ENCODE results near the gene AP3B1.

DNA sequence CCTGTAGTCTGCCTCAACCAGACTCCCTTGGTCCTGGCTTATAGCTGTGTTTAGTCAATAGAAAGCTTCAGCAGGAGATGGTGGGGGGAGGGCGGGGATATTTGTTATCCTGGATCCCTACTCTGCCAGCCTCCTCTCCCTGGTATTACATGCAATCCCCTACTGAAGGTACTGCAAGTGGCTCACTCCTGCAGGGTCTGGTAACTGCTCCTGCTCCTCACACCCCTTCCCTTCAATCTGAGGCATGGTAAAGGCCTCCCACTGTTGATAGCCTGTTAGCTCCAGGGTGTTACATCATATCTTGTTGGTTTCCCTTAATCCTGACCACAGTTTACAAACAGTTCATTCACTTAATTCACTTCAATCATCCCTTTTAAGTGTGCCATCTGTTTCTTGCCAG, 137.5 kb downstream of the AP3B1 start:
- TF ChIP-seq, protein P1, sequence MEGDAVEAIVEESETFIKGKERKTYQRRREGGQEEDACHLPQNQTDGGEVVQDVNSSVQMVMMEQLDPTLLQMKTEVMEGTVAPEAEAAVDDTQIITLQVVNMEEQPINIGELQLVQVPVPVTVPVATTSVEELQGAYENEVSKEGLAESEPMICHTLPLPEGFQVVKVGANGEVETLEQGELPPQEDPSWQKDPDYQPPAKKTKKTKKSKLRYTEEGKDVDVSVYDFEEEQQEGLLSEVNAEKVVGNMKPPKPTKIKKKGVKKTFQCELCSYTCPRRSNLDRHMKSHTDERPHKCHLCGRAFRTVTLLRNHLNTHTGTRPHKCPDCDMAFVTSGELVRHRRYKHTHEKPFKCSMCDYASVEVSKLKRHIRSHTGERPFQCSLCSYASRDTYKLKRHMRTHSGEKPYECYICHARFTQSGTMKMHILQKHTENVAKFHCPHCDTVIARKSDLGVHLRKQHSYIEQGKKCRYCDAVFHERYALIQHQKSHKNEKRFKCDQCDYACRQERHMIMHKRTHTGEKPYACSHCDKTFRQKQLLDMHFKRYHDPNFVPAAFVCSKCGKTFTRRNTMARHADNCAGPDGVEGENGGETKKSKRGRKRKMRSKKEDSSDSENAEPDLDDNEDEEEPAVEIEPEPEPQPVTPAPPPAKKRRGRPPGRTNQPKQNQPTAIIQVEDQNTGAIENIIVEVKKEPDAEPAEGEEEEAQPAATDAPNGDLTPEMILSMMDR (IDR thresholded peaks at IDR 0.05; ENCODE audit: insufficient read depth, low read length, poor library complexity, severe bottlenecking), result no peak
- no peak for TF ChIP-seq EZH2phosphoT487 (conservative IDR thresholded peaks at IDR 0.05; ENCODE audit: low read length)

All from SU-DHL-6 (cell line).